Mucosa of rectum (tissue), 2 donors: ENCODE data around the gene CYP46A1.

ENCODE experiments used
- H3K27ac ChIP-seq, 2 donors: one replicate each; pipeline ENCODE4 v1.7.0; 2013; ENCODE audit warnings: inconsistent platforms in 2 of 2, low read depth in 2 of 2, low read length in 2 of 2
- H3K27me3 ChIP-seq, 2 donors: one replicate each; pipeline ENCODE4 v1.7.0; 2013; ENCODE audit warnings: low read length in 2 of 2; ENCODE audit not compliant: control insufficient read depth in 2 of 2, insufficient read depth in 2 of 2
- H3K36me3 ChIP-seq, 2 donors: one replicate each; pipeline ENCODE4 v1.7.0; 2013; ENCODE audit warnings: low read length in 2 of 2; ENCODE audit not compliant: control insufficient read depth in 2 of 2, insufficient read depth in 2 of 2
- H3K4me1 ChIP-seq, 2 donors: one replicate each; pipeline ENCODE4 v1.7.0; 2013; ENCODE audit warnings: low read length in 2 of 2, mild to moderate bottlenecking in 1 of 2; ENCODE audit not compliant: control insufficient read depth in 2 of 2, insufficient read depth in 2 of 2
- H3K4me3 ChIP-seq, 2 donors: one replicate each; pipeline ENCODE4 v1.7.0; 2013; ENCODE audit warnings: low read length in 2 of 2
- H3K9ac ChIP-seq, 2 donors: one replicate each; pipeline ENCODE4 v1.7.0; 2013; ENCODE audit warnings: low read length in 2 of 2, low read depth in 1 of 2, mild to moderate bottlenecking in 1 of 2
- H3K9me3 ChIP-seq, 2 donors: one replicate each; pipeline ENCODE4 v1.7.0; 2013; ENCODE audit warnings: low read length in 2 of 2; ENCODE audit not compliant: control insufficient read depth in 2 of 2
- donor health status: healthy.
- donor health status: Normal muscosa, but diverticular disease.

Gene CYP46A1

DNA sequence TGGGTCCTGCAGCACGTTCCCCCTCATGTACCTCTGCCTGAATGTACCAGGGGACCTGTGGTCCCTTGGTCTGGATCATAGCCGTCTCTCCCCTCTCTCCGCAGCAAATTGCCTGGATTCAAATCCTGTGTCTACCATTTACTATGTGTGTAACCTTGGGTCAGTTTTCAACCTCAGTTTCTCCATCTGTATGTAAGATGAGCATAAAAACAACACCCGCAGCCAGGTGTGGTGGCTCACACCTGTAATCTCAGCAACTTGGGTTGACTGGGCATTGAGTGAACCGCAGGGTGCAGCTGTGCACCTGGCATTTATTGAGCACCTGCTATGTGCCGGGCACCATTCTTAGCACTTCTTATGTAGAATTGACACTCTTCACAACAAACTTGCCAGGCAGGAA lies 14.1 kb downstream of the CYP46A1 start:
- no peaks in the 10 kb centered on the region for H3K36me3 ChIP-seq
- no peaks in the 10 kb centered on the region for H3K4me1 ChIP-seq
- H3K9me3 ChIP-seq: peaks cover 3 to 4% of the 10 kb centered on the region in 2 donors
- H3K27ac ChIP-seq: no peak overlapping the region
- no peak overlapping the region for H3K9ac ChIP-seq
- H3K27me3 ChIP-seq: no peaks in the 10 kb centered on the region
- no peak overlapping the region for H3K4me3 ChIP-seq

DNA sequence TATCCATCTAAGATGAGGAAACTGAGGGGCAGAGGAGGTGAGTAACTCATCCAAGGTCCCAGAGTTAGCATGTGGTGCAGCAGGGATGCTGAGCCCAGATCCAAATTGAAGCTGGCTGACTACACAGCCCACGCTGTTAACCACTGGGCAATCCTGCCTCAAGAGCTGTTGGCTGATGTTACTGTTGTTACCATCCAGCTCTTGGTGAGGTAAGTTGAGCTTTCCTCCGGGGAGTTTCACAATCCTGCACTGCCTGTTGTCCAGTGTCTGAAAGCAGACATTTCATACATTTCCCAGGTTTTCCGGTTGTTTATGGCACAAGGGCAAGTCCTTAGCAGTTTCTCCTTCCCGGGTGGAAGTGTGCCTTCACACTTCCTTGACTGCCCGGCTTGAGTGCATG lies 14.5 kb downstream of the CYP46A1 start:
- Histone ChIP-seq H3K27ac (no peak overlapping the region), H3K4me1 (no peaks in the 10 kb centered on the region), H3K27me3 (no peaks in the 10 kb centered on the region), H3K9ac (no peak overlapping the region), H3K9me3 (peaks cover 7 to 8% of the 10 kb centered on the region in 2 donors), H3K36me3 (no peaks in the 10 kb centered on the region), H3K4me3 (no peak overlapping the region)

- no peak overlapping the region for H3K4me3 ChIP-seq
- peaks cover 8 to 10% of the 10 kb centered on the region in 2 donors for H3K9me3 ChIP-seq
- no peaks in the 10 kb centered on the region for H3K36me3 ChIP-seq
- H3K27ac ChIP-seq: no peak overlapping the region
- no peaks in the 10 kb centered on the region for H3K4me1 ChIP-seq
- H3K27me3 ChIP-seq: no peaks in the 10 kb centered on the region
- no peak overlapping the region for H3K9ac ChIP-seq
Observed at GRCh38 chr14:99699085-99699760, 15.1 kb downstream of the CYP46A1 start.

DNA sequence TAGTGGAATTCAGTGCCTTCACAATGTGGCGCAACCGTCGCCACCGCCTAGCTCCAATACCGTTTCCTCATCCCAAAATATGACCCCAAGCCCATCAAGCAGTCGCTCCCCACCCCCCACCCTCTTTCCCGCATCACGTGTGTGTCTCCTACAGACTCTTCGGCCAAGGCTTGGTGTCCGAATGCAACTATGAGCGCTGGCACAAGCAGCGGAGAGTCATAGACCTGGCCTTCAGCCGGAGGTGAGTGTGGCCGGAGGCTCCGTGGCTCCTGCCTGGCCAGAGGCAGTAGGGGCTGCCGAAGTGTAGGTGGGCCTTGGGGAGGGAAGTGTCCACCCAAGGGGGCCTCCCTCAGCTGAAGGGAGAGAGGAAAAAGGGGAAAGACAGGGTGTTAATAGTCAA lies 15.8 kb downstream of the CYP46A1 start:
- Histone ChIP-seq H3K9me3 (peaks cover 8 to 10% of the 10 kb centered on the region in 2 donors), H3K36me3 (no peaks in the 10 kb centered on the region), H3K4me3 (no peak overlapping the region), H3K27me3 (no peaks in the 10 kb centered on the region), H3K9ac (no peak overlapping the region), H3K27ac (no peak overlapping the region), H3K4me1 (no peaks in the 10 kb centered on the region)

DNA sequence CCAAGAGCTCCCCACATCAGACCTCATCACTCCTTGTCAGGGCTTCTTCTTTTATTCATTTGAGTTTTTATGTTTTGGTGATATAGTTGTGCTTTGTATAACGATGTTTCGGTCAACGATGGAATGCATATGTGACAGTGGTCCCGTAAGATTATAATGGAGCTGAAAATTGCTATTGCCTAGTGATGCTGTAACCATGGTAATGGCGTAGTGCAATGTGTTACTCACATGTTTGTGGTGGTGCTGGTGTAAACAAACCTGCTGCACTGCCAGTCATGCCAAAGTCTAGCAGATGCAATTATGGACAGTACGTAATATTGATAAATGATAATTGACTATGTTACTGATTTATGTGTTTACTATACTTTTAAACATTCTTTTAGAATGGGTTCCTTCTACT lies 16.3 kb downstream of the CYP46A1 start:
- Histone ChIP-seq H3K27me3 (no peaks in the 10 kb centered on the region), H3K9me3 (peaks cover 8 to 10% of the 10 kb centered on the region in 2 donors), H3K4me3 (no peak overlapping the region), H3K27ac (no peak overlapping the region), H3K9ac (no peak overlapping the region), H3K4me1 (no peaks in the 10 kb centered on the region), H3K36me3 (no peaks in the 10 kb centered on the region)

DNA sequence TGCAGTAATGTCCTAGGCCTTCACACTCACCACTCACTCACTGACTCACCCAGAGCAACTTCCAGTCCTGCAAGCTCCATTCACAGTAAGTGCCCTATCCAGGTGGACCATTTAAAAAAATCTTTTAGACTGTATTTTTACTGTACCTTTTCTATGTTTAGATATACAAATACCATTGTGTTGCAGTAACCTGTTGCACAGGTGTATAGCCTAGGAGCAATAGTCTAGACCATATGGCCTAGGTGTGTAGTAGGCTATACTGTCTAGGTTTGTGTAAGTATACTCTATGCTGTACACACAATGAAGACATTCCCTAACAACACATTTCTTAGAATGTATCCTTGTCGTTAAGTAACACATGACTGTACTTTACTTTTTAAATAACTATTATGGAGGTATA lies 17.2 kb downstream of the CYP46A1 start:
- no peaks in the 10 kb centered on the region for H3K36me3 ChIP-seq
- H3K27me3 ChIP-seq: no peaks in the 10 kb centered on the region
- no peak overlapping the region for H3K27ac ChIP-seq
- no peaks in the 10 kb centered on the region for H3K4me1 ChIP-seq
- no peak overlapping the region for H3K4me3 ChIP-seq
- H3K9me3 ChIP-seq: peaks cover 8 to 10% of the 10 kb centered on the region in 2 donors
- H3K9ac ChIP-seq: no peak overlapping the region

DNA sequence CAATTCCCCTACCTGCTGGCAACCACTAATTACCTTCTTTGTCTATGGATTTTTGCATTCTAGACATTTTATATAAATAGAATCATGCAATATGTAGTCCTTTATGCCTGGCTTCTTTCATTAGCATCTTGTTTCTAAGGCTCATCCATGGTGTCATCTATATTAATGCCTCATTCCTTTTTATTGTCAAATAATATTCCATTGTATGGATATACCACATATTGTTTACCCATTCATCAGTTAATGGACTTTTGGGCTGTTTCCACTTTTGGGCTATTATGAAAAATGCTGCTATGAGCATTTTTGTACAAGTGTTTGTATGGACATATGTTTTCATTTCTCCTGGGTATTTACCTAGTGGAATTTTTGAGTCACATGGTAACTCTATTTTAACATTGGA lies 18.0 kb downstream of the CYP46A1 start:
- H3K9ac ChIP-seq: no peak overlapping the region
- no peaks in the 10 kb centered on the region for H3K4me1 ChIP-seq
- no peaks in the 10 kb centered on the region for H3K36me3 ChIP-seq
- peaks cover 8 to 10% of the 10 kb centered on the region in 2 donors for H3K9me3 ChIP-seq
- H3K27me3 ChIP-seq: no peaks in the 10 kb centered on the region
- H3K27ac ChIP-seq: no peak overlapping the region
- no peak overlapping the region for H3K4me3 ChIP-seq

GRCh38 chr14:99703381-99703780 lies 19.3 kb downstream of the CYP46A1 start:
- H3K27ac ChIP-seq: no peak overlapping the region
- H3K4me3 ChIP-seq: no peak overlapping the region
- no peaks in the 10 kb centered on the region for H3K27me3 ChIP-seq
- no peaks in the 10 kb centered on the region for H3K4me1 ChIP-seq
- H3K9ac ChIP-seq: no peak overlapping the region
- no peaks in the 10 kb centered on the region for H3K36me3 ChIP-seq
- H3K9me3 ChIP-seq: peaks cover 8 to 10% of the 10 kb centered on the region in 2 donors

- H3K4me1 ChIP-seq: no peaks in the 10 kb centered on the region
- H3K9me3 ChIP-seq: peaks cover 8 to 10% of the 10 kb centered on the region in 2 donors
- no peaks in the 10 kb centered on the region for H3K27me3 ChIP-seq
Observed at GRCh38 chr14:99704037-99704436, 19.9 kb downstream of the CYP46A1 start.

GRCh38 chr14:99706107-99706900 lies 22.2 kb downstream of the CYP46A1 start:
- Histone ChIP-seq H3K36me3 (no peaks in the 10 kb centered on the region), H3K27ac (no peak overlapping the region), H3K27me3 (no peaks in the 10 kb centered on the region), H3K4me1 (no peaks in the 10 kb centered on the region), H3K4me3 (no peak overlapping the region), H3K9me3 (peaks cover 8 to 10% of the 10 kb centered on the region in 2 donors), H3K9ac (no peak overlapping the region)

More at GRCh38 chr14:99704037-99704436, 19.9 kb downstream of the CYP46A1 start:
- Histone ChIP-seq H3K4me3 (no peak overlapping the region), H3K36me3 (no peaks in the 10 kb centered on the region), H3K9ac (no peak overlapping the region), H3K27ac (no peak overlapping the region)
